H9 (cell line): Measurements from ENCODE around the gene GALNT10. TPM values are rescaled to one million over a fixed set of nuclear protein-coding genes. Genes with fewer than 3 reads are reported as not detected.

Experiments used
- DNase-seq: peaks from one replicate; pipeline ENCODE4 v3.0.0-alpha.2; 2017
- H2AFZ ChIP-seq: one replicate; pipeline ENCODE4 v1.6.1; 2013; ENCODE audit warnings: mild to moderate bottlenecking, low read length, control low read depth, moderate library complexity
- H2AK5ac ChIP-seq: 2 replicates; pipeline ENCODE4 v1.6.1; 2013; ENCODE audit warnings: low read length, control low read depth, mixed read lengths; ENCODE audit not compliant: insufficient read length
- H2BK120ac ChIP-seq: one replicate; pipeline ENCODE4 v1.6.1; 2013; ENCODE audit warnings: low read depth, mild to moderate bottlenecking, low read length, control low read depth, inconsistent platforms; ENCODE audit not compliant: poor library complexity, severe bottlenecking
- H2BK12ac ChIP-seq: 2 replicates; pipeline ENCODE4 v1.6.1; 2013; ENCODE audit warnings: low read length, control low read depth, mixed read lengths, low read depth; ENCODE audit not compliant: insufficient read length
- H2BK15ac ChIP-seq: 2 replicates; pipeline ENCODE4 v1.6.1; 2013; ENCODE audit warnings: low read depth, low read length, control low read depth
- H2BK20ac ChIP-seq: one replicate; pipeline ENCODE4 v1.6.1; 2013; ENCODE audit warnings: low read depth, mild to moderate bottlenecking, low read length, control low read depth, inconsistent platforms; ENCODE audit not compliant: poor library complexity, severe bottlenecking
- H2BK5ac ChIP-seq: 2 replicates; pipeline ENCODE4 v1.6.1; 2013; ENCODE audit warnings: low read length, control low read depth, mixed read lengths; ENCODE audit not compliant: insufficient read length
- H3K14ac ChIP-seq: 2 replicates; pipeline ENCODE4 v1.6.1; 2013; ENCODE audit warnings: low read length, control low read depth; ENCODE audit not compliant: insufficient read depth
- H3K18ac ChIP-seq: 2 replicates; pipeline ENCODE4 v1.6.1; 2013; ENCODE audit warnings: low read depth, mild to moderate bottlenecking, mixed read lengths, low read length, control low read depth; ENCODE audit not compliant: insufficient read length
- H3K23ac ChIP-seq: 2 replicates; pipeline ENCODE4 v1.6.1; 2013; ENCODE audit warnings: low read length, control low read depth, mixed read lengths, low read depth; ENCODE audit not compliant: insufficient read length
- H3K23me2 ChIP-seq: 2 replicates; pipeline ENCODE4 v1.6.1; 2013; ENCODE audit warnings: low read depth, mild to moderate bottlenecking, mixed read lengths, low read length, control low read depth; ENCODE audit not compliant: insufficient read length, poor library complexity, severe bottlenecking
- H3K27ac ChIP-seq: 2 replicates; pipeline ENCODE4 v1.5.1; 2013; ENCODE audit warnings: low read length, control low read depth, mixed read lengths, low read depth; ENCODE audit not compliant: insufficient read length
- H3K27me3 ChIP-seq: 2 replicates; pipeline ENCODE4 v1.6.1; 2013; ENCODE audit warnings: low read length, control low read depth, inconsistent platforms; ENCODE audit not compliant: insufficient read depth
- H3K4ac ChIP-seq: 2 replicates; pipeline ENCODE4 v1.6.1; 2013; ENCODE audit warnings: low read depth, mild to moderate bottlenecking, control low read depth, inconsistent platforms, low read length, moderate library complexity
- H3K4me1 ChIP-seq: 2 replicates; pipeline ENCODE4 v1.6.1; 2013; ENCODE audit warnings: low read length, control low read depth, inconsistent platforms; ENCODE audit not compliant: insufficient read depth
- H3K4me2 ChIP-seq: 2 replicates; pipeline ENCODE4 v1.6.1; 2013; ENCODE audit warnings: low read length, control low read depth, mixed read lengths; ENCODE audit not compliant: insufficient read length, insufficient read depth
- H3K56ac ChIP-seq: 2 replicates; pipeline ENCODE4 v1.6.1; 2013; ENCODE audit warnings: low read depth, mild to moderate bottlenecking, mixed read lengths, low read length, control low read depth; ENCODE audit not compliant: insufficient read length
- H3K79me1 ChIP-seq: 2 replicates; pipeline ENCODE4 v1.6.1; 2013; ENCODE audit warnings: low read depth, mild to moderate bottlenecking, moderate library complexity, low read length, control low read depth, inconsistent platforms; ENCODE audit not compliant: insufficient read depth, poor library complexity, severe bottlenecking
- H3K79me2 ChIP-seq: 2 replicates; pipeline ENCODE4 v1.6.1; 2013; ENCODE audit warnings: low read length, control low read depth, inconsistent platforms; ENCODE audit not compliant: insufficient read depth
- H3K9ac ChIP-seq: 2 replicates; pipeline ENCODE4 v1.6.1; 2013; ENCODE audit warnings: low read length, control low read depth, mixed read lengths; ENCODE audit not compliant: insufficient read length; ENCODE audit errors: extremely low read depth
- H3K9me3 ChIP-seq: one replicate; pipeline ENCODE4 v1.6.1; 2013; ENCODE audit warnings: low read depth, low read length, inconsistent platforms; ENCODE audit not compliant: control insufficient read depth
- H3T11ph ChIP-seq: one replicate; pipeline ENCODE4 v1.6.1; 2013; ENCODE audit warnings: mild to moderate bottlenecking, low read length, control low read depth, inconsistent platforms
- H4K20me1 ChIP-seq: one replicate; pipeline ENCODE4 v1.6.1; 2013; ENCODE audit not compliant: control insufficient read depth, insufficient read length, insufficient read depth
- H4K5ac ChIP-seq: 2 replicates; pipeline ENCODE4 v1.6.1; 2013; ENCODE audit warnings: low read depth, mild to moderate bottlenecking, mixed read lengths, low read length, control low read depth; ENCODE audit not compliant: insufficient read length
- H4K8ac ChIP-seq: replicated peaks from 2 replicates; pipeline ENCODE4 v1.6.1; 2013; ENCODE audit warnings: low read length, control low read depth, mixed read lengths, low read depth; ENCODE audit not compliant: insufficient read length
- H4K91ac ChIP-seq: 2 replicates; pipeline ENCODE4 v1.6.1; 2013; ENCODE audit warnings: low read depth, mild to moderate bottlenecking, moderate library complexity, mixed read lengths, low read length, control low read depth; ENCODE audit not compliant: insufficient read length
- H3K27ac Mint-ChIP-seq, 3 experiments: 2 replicates in 2 of 3; 3 replicates in 1 of 3; pipeline ENCODE4 v1.8.0; 2020 to 2021; ENCODE audit warnings: mixed read lengths in 3 of 3, mild to moderate bottlenecking in 1 of 3, moderate library complexity in 1 of 3
- H3K27me3 Mint-ChIP-seq: 2 replicates; pipeline ENCODE4 v1.8.0; 2021; ENCODE audit warnings: low read depth, mild to moderate bottlenecking, moderate library complexity, mixed read lengths
- H3K36me3 Mint-ChIP-seq, 3 experiments: 2 replicates in 2 of 3; 3 replicates in 1 of 3; pipeline ENCODE4 v1.8.0; 2020 to 2021; ENCODE audit warnings: low read depth in 3 of 3, mixed read lengths in 3 of 3; ENCODE audit not compliant: insufficient read depth in 1 of 3
- H3K4me1 Mint-ChIP-seq, 2 experiments: 2 replicates each; pipeline ENCODE4 v1.8.0; 2020; ENCODE audit warnings: mixed read lengths in 2 of 2
- H3K4me3 Mint-ChIP-seq, 2 experiments: 2 replicates in 1 of 2; 3 replicates in 1 of 2; pipeline ENCODE4 v1.8.0; 2020 to 2021; ENCODE audit warnings: mild to moderate bottlenecking in 2 of 2, mixed read lengths in 2 of 2, moderate library complexity in 1 of 2
- H3K9me3 Mint-ChIP-seq, 2 experiments: 2 replicates in 1 of 2; 3 replicates in 1 of 2; pipeline ENCODE4 v1.8.0; 2020; ENCODE audit warnings: mild to moderate bottlenecking in 2 of 2, mixed read lengths in 2 of 2, moderate library complexity in 1 of 2
- total RNA-seq: library from RNA; stranded (reverse); gene quantifications from 2 replicates; pipeline ENCODE4 v1.2.1, GENCODE V29; 2021
- TF ChIP-seq, protein P1 (sequence below): fragments of 200-600 bp; sonication (generic); conservative IDR thresholded peaks from 3 replicates; pipeline ENCODE4 v1.8.0; 2021; ENCODE audit warnings: antibody characterized with exemption, mild to moderate bottlenecking

GALNT10 gene
- total RNA-seq, 1 experiment from 2014 or later = 15.4 TPM

DNA sequence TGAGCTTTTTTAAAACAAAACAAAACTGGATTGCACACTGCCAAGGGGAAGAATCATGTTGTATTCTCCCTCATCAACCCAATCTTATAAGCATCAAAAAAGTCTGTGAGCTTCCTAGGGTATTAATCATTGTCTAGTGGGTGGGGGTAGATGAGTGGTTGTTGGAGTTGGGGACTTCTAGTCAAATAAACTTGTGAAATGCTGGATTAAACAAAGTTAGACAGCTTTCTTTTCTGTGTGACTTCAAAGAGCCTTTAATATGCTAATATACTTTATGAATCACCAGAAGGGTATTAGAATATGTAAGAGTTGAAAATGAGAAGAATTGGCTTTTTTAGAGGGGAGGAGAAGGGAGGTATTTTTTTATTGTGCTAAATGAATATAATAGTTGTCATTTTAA is 87.7 kb downstream of the GALNT10 start:
- Histone ChIP-seq H4K20me1 (no peaks in the 10 kb centered on the region), H3K23ac (no peak overlapping the region), H3K56ac (no peak overlapping the region), H3K4me2 (no peak overlapping the region), H3K9me3 (no peaks in the 10 kb centered on the region), H3K27ac (no peak overlapping the region), H3K27me3 (no peaks in the 10 kb centered on the region), H2BK120ac (no peak overlapping the region), H2BK12ac (no peak overlapping the region), H3K79me1 (no peaks in the 10 kb centered on the region), H2BK20ac (no peak overlapping the region), H3K18ac (no peak overlapping the region), H3K23me2 (no peaks in the 10 kb centered on the region), H4K5ac (no peak overlapping the region), H3K4ac (no peak overlapping the region), H3T11ph (no peak overlapping the region), H2AFZ (no peak overlapping the region), H3K9ac (no peak overlapping the region), H3K79me2 (no peaks in the 10 kb centered on the region), H2AK5ac (no peak overlapping the region), H3K14ac (no peak overlapping the region), H4K91ac (no peak overlapping the region), H2BK15ac (no peak overlapping the region), H2BK5ac (no peak overlapping the region), H4K8ac (no peak overlapping the region), H3K4me1 (no peaks in the 10 kb centered on the region)
- DNase-seq = no peak
- no peak overlapping the region for H3K4me3 Mint-ChIP-seq
- peaks cover 0 to 3% of the 10 kb centered on the region in 2 experiments; a peak in 1 of 4 replicates for H3K4me1 Mint-ChIP-seq
- 0 out of 2 replicates have a peak, but pooled peaks cover 1% of the 10 kb centered on the region for H3K27me3 Mint-ChIP-seq
- H3K36me3 Mint-ChIP-seq = no peaks in the 10 kb centered on the region
- no peaks in the 10 kb centered on the region for H3K9me3 Mint-ChIP-seq
- no peak overlapping the region for H3K27ac Mint-ChIP-seq
- TF ChIP-seq, protein P1, sequence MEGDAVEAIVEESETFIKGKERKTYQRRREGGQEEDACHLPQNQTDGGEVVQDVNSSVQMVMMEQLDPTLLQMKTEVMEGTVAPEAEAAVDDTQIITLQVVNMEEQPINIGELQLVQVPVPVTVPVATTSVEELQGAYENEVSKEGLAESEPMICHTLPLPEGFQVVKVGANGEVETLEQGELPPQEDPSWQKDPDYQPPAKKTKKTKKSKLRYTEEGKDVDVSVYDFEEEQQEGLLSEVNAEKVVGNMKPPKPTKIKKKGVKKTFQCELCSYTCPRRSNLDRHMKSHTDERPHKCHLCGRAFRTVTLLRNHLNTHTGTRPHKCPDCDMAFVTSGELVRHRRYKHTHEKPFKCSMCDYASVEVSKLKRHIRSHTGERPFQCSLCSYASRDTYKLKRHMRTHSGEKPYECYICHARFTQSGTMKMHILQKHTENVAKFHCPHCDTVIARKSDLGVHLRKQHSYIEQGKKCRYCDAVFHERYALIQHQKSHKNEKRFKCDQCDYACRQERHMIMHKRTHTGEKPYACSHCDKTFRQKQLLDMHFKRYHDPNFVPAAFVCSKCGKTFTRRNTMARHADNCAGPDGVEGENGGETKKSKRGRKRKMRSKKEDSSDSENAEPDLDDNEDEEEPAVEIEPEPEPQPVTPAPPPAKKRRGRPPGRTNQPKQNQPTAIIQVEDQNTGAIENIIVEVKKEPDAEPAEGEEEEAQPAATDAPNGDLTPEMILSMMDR = no peak
